Activated CD8-positive, alpha-beta memory T cell treated with anti-CD3 and anti-CD28 coated beads for 1 hour (primary cell): ENCODE results near the gene USP27X.

Experiments used
- DNase-seq, 2 donors: peaks; one replicate each; pipeline ENCODE4 v3.0.0-alpha.2; 2020; ENCODE audit warnings: low read depth in 1 of 2; ENCODE audit errors: extremely low read depth in 1 of 2

Gene USP27X

GRCh38 chrX:49880668-49881067 is 1.4 kb downstream of the USP27X start:
- DNase-seq: no peak

GRCh38 chrX:49884290-49884862 is 5.1 kb downstream of the USP27X start:
- peak in 1 of 2 donors; percentile 25 for DNase-seq

GRCh38 chrX:49892542-49892941 is 13.3 kb downstream of the USP27X start:
- DNase-seq: no peak

GRCh38 chrX:49896951-49897350 is 17.7 kb downstream of the USP27X start:
- DNase-seq: no peak

GRCh38 chrX:49901048-49901447 is 21.8 kb downstream of the USP27X start:
- DNase-seq: no peak

GRCh38 chrX:49910344-49910743 is 31.1 kb downstream of the USP27X start:
- DNase-seq: no peak

- no peak for DNase-seq
Observed at GRCh38 chrX:49912086-49912485, 32.8 kb downstream of the USP27X start.

- DNase-seq: no peak
Observed at GRCh38 chrX:49912861-49913260, 33.6 kb downstream of the USP27X start.

GRCh38 chrX:49915361-49916222 is 36.3 kb downstream of the USP27X start:
- peak; percentile 10 to 11 for DNase-seq

- peak in 1 of 2 donors; percentile 1 for DNase-seq
Observed at GRCh38 chrX:49919617-49920016, 40.3 kb downstream of the USP27X start.

- DNase-seq: no peak
Observed at GRCh38 chrX:49921109-49921508, 41.8 kb downstream of the USP27X start.

GRCh38 chrX:49922291-49923241 is 43.3 kb downstream of the USP27X start, which contains the start of gene CLCN5:
CLCN5 (plus strand) TSS chrX:49922596; CDS start chrX:49925299, 2,703 bp downstream.
- peak; percentile 81 to 86 for DNase-seq

GRCh38 chrX:49925176-49925575 is 45.9 kb downstream of the USP27X start:
- no peak for DNase-seq

- no peak for DNase-seq
Observed at GRCh38 chrX:49930039-49930438, 50.8 kb downstream of the USP27X start.
